Activated CD4-positive, alpha-beta T cell treated with anti-CD3 and anti-CD28 coated beads, Interleukin-2, amount 10 ng/mL, durations not matched to agents 24 days and 14 days (primary cell): ENCODE measurements around the gene ANK3. TPM values are rescaled to one million over a fixed set of nuclear protein-coding genes. Genes with fewer than 3 reads are reported as not detected.

Experiments used
- DNase-seq: peaks from one replicate; pipeline ENCODE4 v3.0.0; 2022
- H3K27ac Mint-ChIP-seq: one replicate; pipeline ENCODE4 v1.8.0; 2022; ENCODE audit warnings: mild to moderate bottlenecking, mixed read lengths
- H3K27me3 Mint-ChIP-seq: one replicate; pipeline ENCODE4 v1.8.0; 2022; ENCODE audit warnings: mixed read lengths
- H3K36me3 Mint-ChIP-seq: one replicate; pipeline ENCODE4 v1.8.0; 2022; ENCODE audit warnings: low read depth, mild to moderate bottlenecking, mixed read lengths
- H3K4me1 Mint-ChIP-seq: one replicate; pipeline ENCODE4 v1.8.0; 2021; ENCODE audit warnings: mixed read lengths
- H3K4me3 Mint-ChIP-seq: one replicate; pipeline ENCODE4 v1.8.0; 2022; ENCODE audit warnings: mild to moderate bottlenecking, moderate library complexity, mixed read lengths
- H3K9me3 Mint-ChIP-seq: one replicate; pipeline ENCODE4 v1.8.0; 2021; ENCODE audit warnings: mixed read lengths
- intact Hi-C: fragments of 100-400 bp; cut with micrococcal nuclease; formaldehyde crosslinking; loops from one replicate; pipeline ENCODE4 v1.15.1; 2023
- total RNA-seq: library from RNA; stranded (reverse); gene quantifications from 2 replicates; pipeline ENCODE4 v1.2.3, GENCODE V29; 2022

ANK3 gene
- total RNA-seq, 1 donor from 2014 or later = 23.5 TPM

DNA sequence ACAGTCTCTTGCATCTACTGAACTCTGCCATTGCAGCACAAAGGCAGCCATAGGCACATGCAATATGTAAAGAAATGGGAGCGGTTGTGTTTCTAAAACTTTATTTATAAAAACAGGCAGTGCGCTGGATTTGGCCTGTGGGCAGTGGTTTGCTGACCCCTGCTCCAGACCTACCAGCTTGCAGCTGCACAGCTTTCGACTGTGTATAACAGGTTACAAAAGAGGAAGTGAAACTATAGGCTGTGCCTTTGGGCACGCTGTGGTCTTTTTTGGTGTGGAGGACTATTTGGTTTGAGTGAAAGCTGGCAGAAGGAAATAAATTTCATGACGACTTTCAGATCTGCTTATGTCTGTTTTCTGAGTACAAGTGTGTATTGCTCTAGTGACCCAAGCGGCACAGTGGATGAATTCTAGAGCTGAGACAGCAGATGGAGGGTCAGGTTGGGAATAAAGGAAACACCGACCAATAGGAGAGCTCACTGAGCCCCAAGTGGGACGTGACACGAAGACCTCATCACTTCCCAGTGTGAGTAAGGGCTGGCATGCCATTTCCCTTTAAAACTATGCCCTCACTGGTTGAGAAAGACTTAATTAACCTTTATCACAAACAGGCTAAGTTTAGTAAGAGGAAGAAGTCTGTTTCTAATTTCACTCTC is 152.7 kb downstream of the ANK3 start:
- DNase-seq = peak; percentile 76
- Mint-ChIP-seq H3K36me3 (peaks cover 2% of the 10 kb centered on the region), H3K27me3 (no peaks in the 10 kb centered on the region), H3K9me3 (no peaks in the 10 kb centered on the region), H3K4me1 (peaks cover 24% of the 10 kb centered on the region), H3K27ac (peak overlapping the region; percentile 45), H3K4me3 (peak overlapping the region; percentile 62)
- intact Hi-C loops = loop anchor here (2.0 to 10.0 kb wide), 8 partner anchors 26 to 1852 kb away; partner anchors contain the start of genes CCDC6, RHOBTB1 and TFAM

DNA sequence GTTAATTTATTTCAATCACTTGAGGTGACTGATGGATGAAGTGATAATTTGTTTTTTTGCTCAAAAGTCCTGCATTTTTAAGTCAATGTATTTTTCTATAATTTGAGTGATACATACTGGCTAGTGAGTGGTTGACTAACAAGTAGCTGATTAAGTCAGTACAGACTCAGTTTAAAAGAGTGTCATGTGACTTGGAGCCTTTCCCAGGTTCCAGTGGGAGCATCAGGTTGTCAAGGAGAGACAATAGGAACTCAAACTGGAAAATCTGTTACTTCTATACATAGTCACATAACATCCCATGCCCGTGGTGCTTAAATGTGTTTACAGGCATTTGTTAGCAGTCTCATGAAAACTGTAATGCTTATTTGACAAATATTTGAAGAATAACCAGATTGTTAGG is 154.7 kb downstream of the ANK3 start:
- no peaks in the 10 kb centered on the region for H3K9me3 Mint-ChIP-seq
- no peaks in the 10 kb centered on the region for H3K27me3 Mint-ChIP-seq
- no peak for DNase-seq
- no peak overlapping the region for H3K27ac Mint-ChIP-seq
- peaks cover 24% of the 10 kb centered on the region for H3K4me1 Mint-ChIP-seq
- H3K4me3 Mint-ChIP-seq = no peak overlapping the region
- intact Hi-C loops = loop anchor here (5.0 to 10.0 kb wide), 7 partner anchors 200 to 1850 kb away; partner anchors contain the start of genes CCDC6, RHOBTB1 and TFAM
- H3K36me3 Mint-ChIP-seq = peaks cover 2% of the 10 kb centered on the region

- H3K4me3 Mint-ChIP-seq = no peak overlapping the region
- intact Hi-C loops = loop anchor here (10.0 kb wide), 5 partner anchors 200 to 1850 kb away; partner anchors contain the start of genes CCDC6, RHOBTB1 and TFAM
- peaks cover 23% of the 10 kb centered on the region for H3K4me1 Mint-ChIP-seq
- H3K27ac Mint-ChIP-seq = no peak overlapping the region
- H3K36me3 Mint-ChIP-seq = peaks cover 2% of the 10 kb centered on the region
- no peak for DNase-seq
- H3K9me3 Mint-ChIP-seq = no peaks in the 10 kb centered on the region
- no peaks in the 10 kb centered on the region for H3K27me3 Mint-ChIP-seq
Measured at GRCh38 chr10:60234551-60234950, 155.1 kb downstream of the ANK3 start.

DNA sequence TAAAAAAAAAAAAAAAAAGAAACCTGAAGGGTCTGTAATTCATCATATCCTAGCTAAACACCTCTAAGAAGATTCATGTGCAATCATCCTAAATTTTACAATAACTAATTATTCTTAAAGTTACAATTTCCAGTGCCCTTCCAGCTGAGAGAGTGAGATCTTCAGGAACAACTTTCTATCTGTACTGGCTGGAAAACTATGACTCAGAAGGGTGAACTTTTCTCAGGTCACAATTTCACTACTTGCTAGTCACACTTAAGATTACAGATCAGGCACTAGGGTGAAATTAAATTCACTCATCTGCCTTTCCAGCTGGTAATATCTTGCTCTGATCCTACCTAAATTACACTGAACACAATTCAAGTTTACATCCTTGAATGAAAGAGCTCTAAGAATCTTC is 158.8 kb downstream of the ANK3 start:
- Mint-ChIP-seq H3K4me3 (no peak overlapping the region), H3K4me1 (no peaks in the 10 kb centered on the region), H3K27me3 (no peaks in the 10 kb centered on the region), H3K9me3 (no peaks in the 10 kb centered on the region), H3K27ac (no peak overlapping the region), H3K36me3 (peaks cover 2% of the 10 kb centered on the region)
- intact Hi-C loops = loop anchor here (10.0 kb wide), 5 partner anchors 204 to 1846 kb away; partner anchors contain the start of genes CCDC6, RHOBTB1 and TFAM
- DNase-seq = no peak

- H3K36me3 Mint-ChIP-seq = no peaks in the 10 kb centered on the region
- no peak overlapping the region for H3K4me3 Mint-ChIP-seq
- H3K27me3 Mint-ChIP-seq = no peaks in the 10 kb centered on the region
- H3K4me1 Mint-ChIP-seq = no peaks in the 10 kb centered on the region
- no peaks in the 10 kb centered on the region for H3K9me3 Mint-ChIP-seq
- no peak for DNase-seq
- no peak overlapping the region for H3K27ac Mint-ChIP-seq
- intact Hi-C loops = no loop called here
Measured at GRCh38 chr10:60224066-60224705, 165.5 kb downstream of the ANK3 start.

DNA sequence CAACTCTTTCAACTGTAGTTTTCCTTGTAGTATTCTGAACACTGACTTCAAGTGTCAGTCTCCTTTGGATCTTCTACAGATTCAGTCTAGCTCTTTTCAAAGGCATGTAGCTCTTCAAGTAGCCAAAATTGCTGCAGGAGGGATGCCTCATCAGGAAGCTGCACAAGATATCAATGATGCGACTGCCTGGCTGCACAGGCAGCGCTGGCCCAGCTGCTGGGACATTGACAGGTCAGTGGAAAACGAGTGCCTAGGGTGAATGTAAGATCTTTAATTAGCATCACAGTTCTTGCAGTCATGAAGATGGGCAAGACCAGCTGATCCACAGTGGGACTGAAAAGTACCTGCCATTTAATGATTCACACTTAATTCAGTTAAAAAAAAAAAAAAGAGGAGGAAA is 167.6 kb downstream of the ANK3 start:
- H3K27ac Mint-ChIP-seq = no peak overlapping the region
- DNase-seq = no peak
- H3K36me3 Mint-ChIP-seq = peaks cover 5% of the 10 kb centered on the region
- no peaks in the 10 kb centered on the region for H3K27me3 Mint-ChIP-seq
- no peaks in the 10 kb centered on the region for H3K9me3 Mint-ChIP-seq
- intact Hi-C loops = no loop called here
- no peaks in the 10 kb centered on the region for H3K4me1 Mint-ChIP-seq
- H3K4me3 Mint-ChIP-seq = no peak overlapping the region

DNA sequence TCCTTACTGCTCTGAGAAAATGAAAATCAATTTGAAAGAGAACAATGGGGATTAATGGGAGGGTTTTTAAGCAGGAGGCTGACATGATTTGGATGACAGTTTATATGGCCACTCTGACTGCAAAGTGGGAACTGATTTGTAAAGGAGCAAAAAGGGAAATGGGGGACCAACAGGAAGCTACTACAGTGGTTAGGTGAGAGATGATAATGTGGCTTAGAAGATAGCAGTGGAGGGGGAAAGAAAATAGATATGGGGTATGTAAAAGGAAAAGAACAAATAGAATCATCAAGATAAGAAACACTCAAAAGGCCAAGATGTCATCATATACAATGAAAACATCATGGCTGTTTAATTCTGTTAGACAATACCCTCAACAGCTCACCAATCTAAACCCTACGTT is 177.5 kb downstream of the ANK3 start:
- H3K4me1 Mint-ChIP-seq = peaks cover 32% of the 10 kb centered on the region
- H3K36me3 Mint-ChIP-seq = peaks cover 25% of the 10 kb centered on the region
- intact Hi-C loops = no loop called here
- H3K27me3 Mint-ChIP-seq = no peaks in the 10 kb centered on the region
- DNase-seq = no peak
- H3K4me3 Mint-ChIP-seq = no peak overlapping the region
- H3K27ac Mint-ChIP-seq = no peak overlapping the region
- peaks cover 12% of the 10 kb centered on the region for H3K9me3 Mint-ChIP-seq

- peaks cover 12% of the 10 kb centered on the region for H3K9me3 Mint-ChIP-seq
- H3K36me3 Mint-ChIP-seq = peaks cover 25% of the 10 kb centered on the region
- H3K4me3 Mint-ChIP-seq = peak overlapping the region; percentile 43
- no peak for DNase-seq
- H3K27ac Mint-ChIP-seq = peak overlapping the region; percentile 62
- no peaks in the 10 kb centered on the region for H3K27me3 Mint-ChIP-seq
- intact Hi-C loops = loop anchor here (2.0 to 10.0 kb wide), 3 partner anchors 27 to 585 kb away; no protein-coding TSS in a partner anchor
- H3K4me1 Mint-ChIP-seq = peaks cover 33% of the 10 kb centered on the region
Measured at GRCh38 chr10:60209874-60210570, 179.7 kb downstream of the ANK3 start.

GRCh38 chr10:60208676-60209269 is 180.9 kb downstream of the ANK3 start:
- H3K27me3 Mint-ChIP-seq = no peaks in the 10 kb centered on the region
- no peak overlapping the region for H3K4me3 Mint-ChIP-seq
- intact Hi-C loops = loop anchor here (1.0 to 10.0 kb wide), 4 partner anchors 94 to 584 kb away; no protein-coding TSS in a partner anchor
- peaks cover 6% of the 10 kb centered on the region for H3K9me3 Mint-ChIP-seq
- DNase-seq = no peak
- H3K4me1 Mint-ChIP-seq = peaks cover 31% of the 10 kb centered on the region
- H3K27ac Mint-ChIP-seq = peak overlapping the region; percentile 54
- H3K36me3 Mint-ChIP-seq = peaks cover 23% of the 10 kb centered on the region

DNA sequence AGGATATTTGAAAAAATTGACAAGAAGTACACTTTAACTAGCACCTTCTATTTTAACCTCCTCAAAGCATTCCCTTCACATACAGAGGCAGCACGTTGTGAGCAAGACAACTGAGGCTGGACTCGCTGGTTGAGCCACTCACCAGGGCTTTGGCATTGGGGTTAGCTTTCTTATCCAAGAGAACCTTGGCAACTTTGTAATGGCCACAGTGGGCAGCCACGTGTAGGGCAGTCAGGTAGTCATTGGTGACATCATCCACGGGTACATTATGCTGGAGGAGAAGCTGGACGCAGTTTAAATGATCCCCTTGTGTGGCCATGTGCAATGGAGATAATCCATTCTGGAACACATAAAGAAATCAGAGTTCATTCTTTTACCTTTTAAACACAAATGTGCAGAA is 181.8 kb downstream of the ANK3 start:
- no peak for DNase-seq
- H3K4me3 Mint-ChIP-seq = no peak overlapping the region
- H3K27ac Mint-ChIP-seq = no peak overlapping the region
- H3K27me3 Mint-ChIP-seq = no peaks in the 10 kb centered on the region
- H3K36me3 Mint-ChIP-seq = peaks cover 23% of the 10 kb centered on the region
- H3K4me1 Mint-ChIP-seq = peaks cover 31% of the 10 kb centered on the region
- peaks cover 6% of the 10 kb centered on the region for H3K9me3 Mint-ChIP-seq
- intact Hi-C loops = loop anchor here (1.0 to 10.0 kb wide), 4 partner anchors 94 to 583 kb away; no protein-coding TSS in a partner anchor

DNA sequence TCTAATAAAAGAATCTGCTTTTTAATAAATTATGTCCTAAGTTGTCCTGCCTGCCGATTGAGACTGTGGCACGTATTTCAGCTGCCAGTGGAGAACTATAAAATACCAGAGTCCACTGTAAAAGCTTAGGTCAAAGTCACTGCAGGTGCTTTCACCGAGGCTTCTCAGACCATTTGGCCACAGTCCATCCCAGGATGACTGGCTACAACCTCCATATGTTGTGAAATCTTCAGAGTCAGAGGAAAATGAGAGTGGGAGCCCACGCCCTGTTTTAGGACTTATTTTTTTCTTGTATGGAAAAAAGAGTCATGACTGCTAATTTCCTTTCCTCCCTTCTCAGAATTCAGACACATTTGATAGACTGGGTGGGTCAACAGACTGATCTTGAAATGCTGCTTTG is 182.9 kb downstream of the ANK3 start:
- H3K4me3 Mint-ChIP-seq = no peak overlapping the region
- peak overlapping the region; percentile 35 for H3K27ac Mint-ChIP-seq
- no peak for DNase-seq
- H3K27me3 Mint-ChIP-seq = no peaks in the 10 kb centered on the region
- H3K36me3 Mint-ChIP-seq = peaks cover 16% of the 10 kb centered on the region
- H3K9me3 Mint-ChIP-seq = no peaks in the 10 kb centered on the region
- H3K4me1 Mint-ChIP-seq = peaks cover 26% of the 10 kb centered on the region
- intact Hi-C loops = loop anchor here (10.0 kb wide), 2 partner anchors 438 to 582 kb away; no protein-coding TSS in a partner anchor

DNA sequence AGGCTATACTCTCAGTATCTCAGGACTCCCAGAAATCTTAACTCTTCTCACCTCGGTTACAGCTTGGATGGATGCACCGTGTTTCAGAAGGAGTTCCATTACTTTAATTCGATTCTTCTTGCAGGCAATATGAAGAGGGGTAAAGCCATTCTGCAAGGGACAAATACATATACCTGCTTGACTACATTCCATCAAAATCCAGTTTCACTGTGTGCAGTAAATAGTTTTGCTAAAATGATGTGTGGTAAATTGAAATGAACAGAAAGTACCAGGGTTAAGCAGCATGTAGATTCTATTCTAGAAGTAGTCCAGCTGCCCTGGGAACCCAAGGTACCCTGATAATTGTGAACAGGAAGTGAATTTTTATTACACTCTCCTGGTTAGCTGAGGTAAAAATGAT is 183.9 kb downstream of the ANK3 start:
- no peaks in the 10 kb centered on the region for H3K9me3 Mint-ChIP-seq
- intact Hi-C loops = loop anchor here (10.0 kb wide), 2 partner anchors 439 to 581 kb away; no protein-coding TSS in a partner anchor
- no peak overlapping the region for H3K27ac Mint-ChIP-seq
- DNase-seq = no peak
- peaks cover 9% of the 10 kb centered on the region for H3K36me3 Mint-ChIP-seq
- H3K27me3 Mint-ChIP-seq = no peaks in the 10 kb centered on the region
- H3K4me3 Mint-ChIP-seq = no peak overlapping the region
- peaks cover 18% of the 10 kb centered on the region for H3K4me1 Mint-ChIP-seq

GRCh38 chr10:60203993-60204618 is 185.6 kb downstream of the ANK3 start:
- peaks cover 6% of the 10 kb centered on the region for H3K36me3 Mint-ChIP-seq
- no peaks in the 10 kb centered on the region for H3K9me3 Mint-ChIP-seq
- H3K27me3 Mint-ChIP-seq = no peaks in the 10 kb centered on the region
- H3K27ac Mint-ChIP-seq = no peak overlapping the region
- H3K4me1 Mint-ChIP-seq = peaks cover 8% of the 10 kb centered on the region
- intact Hi-C loops = loop anchor here (1.0 to 10.0 kb wide), 3 partner anchors 230 to 579 kb away; no protein-coding TSS in a partner anchor
- DNase-seq = no peak
- no peak overlapping the region for H3K4me3 Mint-ChIP-seq
